Subcutaneous abdominal adipose tissue (tissue), 5 donors: Measurements from ENCODE around the gene ZHX3.
A peak's percentile ranks its signal among the peaks of the same experiment; 100 is the strongest.

Source experiments
- H3K27ac ChIP-seq: one replicate; pipeline ENCODE4 v1.7.0; 2013; ENCODE audit warnings: low read depth, mild to moderate bottlenecking, inconsistent platforms, low read length, moderate library complexity
- H3K27me3 ChIP-seq, 5 donors: one replicate each; pipeline ENCODE4 v1.7.0; 2013; ENCODE audit warnings: low read length in 5 of 5, inconsistent platforms in 1 of 5; ENCODE audit not compliant: control insufficient read depth in 5 of 5, insufficient read depth in 4 of 5
- H3K36me3 ChIP-seq, 5 donors: one replicate each; pipeline ENCODE4 v1.7.0; 2013; ENCODE audit warnings: low read length in 5 of 5; ENCODE audit not compliant: control insufficient read depth in 5 of 5, insufficient read depth in 5 of 5
- H3K4me1 ChIP-seq, 5 donors: one replicate each; pipeline ENCODE4 v1.7.0; 2013; ENCODE audit warnings: low read length in 5 of 5, mild to moderate bottlenecking in 3 of 5, moderate library complexity in 1 of 5; ENCODE audit not compliant: control insufficient read depth in 5 of 5, insufficient read depth in 5 of 5
- H3K4me3 ChIP-seq, 5 donors: one replicate each; pipeline ENCODE4 v1.7.0; 2013; ENCODE audit warnings: low read length in 5 of 5, low read depth in 1 of 5
- H3K9ac ChIP-seq, 5 donors: one replicate each; pipeline ENCODE4 v1.7.0; 2013; ENCODE audit warnings: low read length in 5 of 5, mild to moderate bottlenecking in 4 of 5, moderate library complexity in 3 of 5
- H3K9me3 ChIP-seq, 5 donors: one replicate each; pipeline ENCODE4 v1.7.0; 2013; ENCODE audit warnings: low read length in 5 of 5; ENCODE audit not compliant: control insufficient read depth in 5 of 5
- donor health status: healthy.
- donor health status: healthy.
- donor health status: healthy.
- donor health status: healthy.
- donor health status: healthy.

ZHX3 gene

GRCh38 chr20:41234041-41234440 is 83.5 kb downstream of the ZHX3 start:
- Histone ChIP-seq H3K27me3 (no peaks in the 10 kb centered on the region), H3K27ac (peak overlapping the region; percentile 84), H3K9ac (peak overlapping the region in 3 of 5 donors; percentile 27 to 49 (median 28)), H3K4me3 (no peak overlapping the region), H3K4me1 (peaks cover 2 to 32% (median 31%) of the 10 kb centered on the region in 5 donors), H3K9me3 (no peaks in the 10 kb centered on the region), H3K36me3 (no peaks in the 10 kb centered on the region)

- H3K4me1 ChIP-seq = peaks cover 2 to 38% (median 31%) of the 10 kb centered on the region in 5 donors
- no peaks in the 10 kb centered on the region for H3K9me3 ChIP-seq
- H3K9ac ChIP-seq = peak overlapping the region in 2 of 5 donors; percentile 48 to 66
- no peaks in the 10 kb centered on the region for H3K36me3 ChIP-seq
- H3K4me3 ChIP-seq = peak overlapping the region in 3 of 5 donors; percentile 22 to 29 (median 22)
- no peaks in the 10 kb centered on the region for H3K27me3 ChIP-seq
- peak overlapping the region; percentile 84 for H3K27ac ChIP-seq
Measured at GRCh38 chr20:41232973-41233926, 84.3 kb downstream of the ZHX3 start.

- Histone ChIP-seq H3K9me3 (no peaks in the 10 kb centered on the region), H3K27ac (no peak overlapping the region), H3K27me3 (no peaks in the 10 kb centered on the region), H3K9ac (no peak overlapping the region), H3K4me3 (no peak overlapping the region), H3K36me3 (no peaks in the 10 kb centered on the region), H3K4me1 (peaks cover 2 to 39% (median 31%) of the 10 kb centered on the region in 5 donors)
Measured at GRCh38 chr20:41231136-41231535, 86.4 kb downstream of the ZHX3 start.

GRCh38 chr20:41230136-41230535 is 87.4 kb downstream of the ZHX3 start:
- Histone ChIP-seq H3K4me1 (peaks cover 2 to 40% (median 31%) of the 10 kb centered on the region in 5 donors), H3K27ac (no peak overlapping the region), H3K9me3 (no peaks in the 10 kb centered on the region)

GRCh38 chr20:41229259-41229658 is 88.3 kb downstream of the ZHX3 start:
- H3K27ac ChIP-seq = no peak overlapping the region
- no peaks in the 10 kb centered on the region for H3K36me3 ChIP-seq
- H3K9ac ChIP-seq = no peak overlapping the region
- H3K4me3 ChIP-seq = no peak overlapping the region
- peaks cover 2 to 36% (median 22%) of the 10 kb centered on the region in 5 donors for H3K4me1 ChIP-seq
- H3K27me3 ChIP-seq = no peaks in the 10 kb centered on the region
- H3K9me3 ChIP-seq = no peaks in the 10 kb centered on the region

More at GRCh38 chr20:41230136-41230535, 87.4 kb downstream of the ZHX3 start:
- Histone ChIP-seq H3K27me3 (no peaks in the 10 kb centered on the region), H3K9ac (no peak overlapping the region), H3K4me3 (no peak overlapping the region), H3K36me3 (no peaks in the 10 kb centered on the region)

GRCh38 chr20:41228858-41229257 is 88.7 kb downstream of the ZHX3 start:
- no peak overlapping the region for H3K4me3 ChIP-seq

GRCh38 chr20:41226426-41226825 is 91.1 kb downstream of the ZHX3 start:
- Histone ChIP-seq H3K4me3 (no peak overlapping the region), H3K27ac (no peak overlapping the region), H3K36me3 (peaks cover 0 to 2% (median 0%) of the 10 kb centered on the region in 5 donors), H3K9ac (no peak overlapping the region), H3K4me1 (peaks cover 0 to 12% (median 0%) of the 10 kb centered on the region in 5 donors), H3K9me3 (no peaks in the 10 kb centered on the region), H3K27me3 (no peaks in the 10 kb centered on the region)

More at GRCh38 chr20:41228858-41229257, 88.7 kb downstream of the ZHX3 start:
- Histone ChIP-seq H3K27me3 (no peaks in the 10 kb centered on the region), H3K36me3 (no peaks in the 10 kb centered on the region), H3K9me3 (no peaks in the 10 kb centered on the region), H3K9ac (no peak overlapping the region), H3K27ac (no peak overlapping the region), H3K4me1 (peaks cover 0 to 32% (median 18%) of the 10 kb centered on the region in 5 donors)

GRCh38 chr20:41225091-41225490 is 92.4 kb downstream of the ZHX3 start:
- H3K36me3 ChIP-seq = peaks cover 0 to 2% (median 0%) of the 10 kb centered on the region in 5 donors
- no peaks in the 10 kb centered on the region for H3K27me3 ChIP-seq
- H3K4me1 ChIP-seq = peaks cover 0 to 12% (median 0%) of the 10 kb centered on the region in 5 donors
- H3K4me3 ChIP-seq = no peak overlapping the region
- no peaks in the 10 kb centered on the region for H3K9me3 ChIP-seq
- H3K9ac ChIP-seq = no peak overlapping the region
- H3K27ac ChIP-seq = no peak overlapping the region

GRCh38 chr20:41224281-41224680 is 93.2 kb downstream of the ZHX3 start:
- no peak overlapping the region for H3K4me3 ChIP-seq
- no peak overlapping the region for H3K9ac ChIP-seq
- no peaks in the 10 kb centered on the region for H3K27me3 ChIP-seq
- H3K4me1 ChIP-seq = peaks cover 0 to 12% (median 0%) of the 10 kb centered on the region in 5 donors
- no peaks in the 10 kb centered on the region for H3K9me3 ChIP-seq
- no peak overlapping the region for H3K27ac ChIP-seq
- peaks cover 0 to 2% (median 0%) of the 10 kb centered on the region in 5 donors for H3K36me3 ChIP-seq

GRCh38 chr20:41223112-41223511 is 94.4 kb downstream of the ZHX3 start:
- H3K27ac ChIP-seq = no peak overlapping the region
- no peak overlapping the region for H3K9ac ChIP-seq
- H3K4me3 ChIP-seq = no peak overlapping the region

More at GRCh38 chr20:41223112-41223511, 94.4 kb downstream of the ZHX3 start:
- H3K9me3 ChIP-seq = no peaks in the 10 kb centered on the region
- H3K27me3 ChIP-seq = no peaks in the 10 kb centered on the region
- peaks cover 0 to 5% (median 0%) of the 10 kb centered on the region in 5 donors for H3K4me1 ChIP-seq
- H3K36me3 ChIP-seq = peaks cover 0 to 2% (median 0%) of the 10 kb centered on the region in 5 donors
